HG02571 (cell line): ENCODE results near the gene HLA-DPA1.
A peak's percentile ranks its signal among the peaks of the same experiment; 100 is the strongest.
"Not testable (repeated sequence)": the region's sequence is repeated elsewhere in the genome, so short reads cannot be mapped to it uniquely, and the experiment has no call there.

Source experiments
- ATAC-seq: cut with Tn5 transposase; IDR thresholded peaks from one replicate; pipeline ENCODE4 v1.9.1; 2021; ENCODE audit warnings: mild to moderate bottlenecking, moderate library complexity; ENCODE audit not compliant: unreplicated experiment

HLA-DPA1 gene

DNA sequence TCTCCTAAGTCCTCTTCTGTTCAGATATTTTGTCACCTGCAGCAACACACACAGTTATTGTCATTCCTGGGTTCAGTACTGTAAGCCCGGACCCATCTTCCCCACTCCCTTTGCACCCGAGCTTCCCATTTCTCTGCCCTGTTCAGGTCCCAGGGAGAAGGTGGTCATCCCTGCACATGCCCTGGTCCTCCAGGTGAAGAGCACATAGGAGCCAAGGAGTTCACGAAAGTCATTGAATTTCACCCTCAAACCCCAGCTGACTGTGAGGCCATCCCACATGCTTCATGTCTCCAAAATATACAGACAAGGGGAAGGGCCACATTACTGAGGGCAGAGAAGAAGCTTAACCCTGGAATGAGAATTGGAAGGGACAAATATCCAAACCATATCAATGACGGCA, 8.1 kb downstream of the HLA-DPA1 start:
- no peak for ATAC-seq

DNA sequence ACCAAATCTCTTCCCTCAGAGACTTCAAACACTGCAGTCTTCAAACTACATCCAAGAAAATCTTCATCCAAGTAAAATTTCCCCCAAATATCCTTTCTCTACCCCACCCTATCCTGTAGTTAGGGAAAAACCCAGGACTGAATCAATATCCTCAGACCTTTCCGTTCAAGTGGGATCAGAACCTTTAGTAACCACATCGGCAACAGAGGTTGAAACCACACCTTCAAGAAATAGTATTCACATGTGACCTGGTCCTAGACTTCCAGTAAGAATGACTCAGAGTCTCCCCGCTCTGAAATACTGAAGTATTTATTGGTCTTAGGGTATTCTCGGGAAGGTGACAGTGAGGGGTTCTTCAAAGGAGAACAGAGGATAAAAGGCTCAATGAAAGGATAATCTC, 8.7 kb downstream of the HLA-DPA1 start:
- no peak for ATAC-seq

DNA sequence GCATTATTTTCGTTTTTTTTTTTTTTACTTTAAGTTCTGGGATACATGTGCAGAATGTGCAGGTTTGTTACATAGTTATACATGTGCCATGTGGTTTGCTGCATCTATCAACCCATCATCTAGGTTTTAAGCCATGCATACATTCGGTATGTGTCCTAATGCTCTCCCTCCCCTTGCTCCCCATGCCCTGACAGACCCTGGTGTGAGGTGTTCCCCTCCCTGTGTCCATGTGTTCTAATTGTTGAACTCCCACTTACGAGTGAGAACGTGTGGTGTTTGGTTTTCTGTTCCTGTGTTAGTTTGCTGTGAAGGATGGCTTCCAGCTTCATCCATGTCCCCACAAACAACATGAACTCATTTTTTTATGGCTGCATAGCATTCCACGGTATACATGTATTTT, 10.0 kb downstream of the HLA-DPA1 start:
- ATAC-seq, result not testable (repeated sequence)

DNA sequence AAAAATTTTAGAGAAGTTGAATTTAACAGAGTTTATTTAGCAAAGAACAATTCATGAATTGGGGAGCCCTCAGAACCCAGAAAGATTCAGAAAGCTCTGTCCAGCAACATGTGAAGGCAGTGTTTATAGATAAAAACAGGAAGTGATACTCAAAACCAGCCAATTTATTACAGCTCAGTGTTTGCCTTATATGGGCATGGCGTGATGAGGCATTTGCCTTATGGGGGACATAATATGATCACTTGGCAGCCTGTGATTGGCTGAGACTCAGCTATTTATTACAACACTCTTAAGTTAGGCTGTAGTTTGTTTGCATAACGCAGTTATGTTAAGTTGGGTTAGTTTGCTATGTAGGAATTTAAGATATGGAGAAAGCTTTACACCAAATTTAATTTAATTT, 11.5 kb downstream of the HLA-DPA1 start:
- no peak for ATAC-seq

DNA sequence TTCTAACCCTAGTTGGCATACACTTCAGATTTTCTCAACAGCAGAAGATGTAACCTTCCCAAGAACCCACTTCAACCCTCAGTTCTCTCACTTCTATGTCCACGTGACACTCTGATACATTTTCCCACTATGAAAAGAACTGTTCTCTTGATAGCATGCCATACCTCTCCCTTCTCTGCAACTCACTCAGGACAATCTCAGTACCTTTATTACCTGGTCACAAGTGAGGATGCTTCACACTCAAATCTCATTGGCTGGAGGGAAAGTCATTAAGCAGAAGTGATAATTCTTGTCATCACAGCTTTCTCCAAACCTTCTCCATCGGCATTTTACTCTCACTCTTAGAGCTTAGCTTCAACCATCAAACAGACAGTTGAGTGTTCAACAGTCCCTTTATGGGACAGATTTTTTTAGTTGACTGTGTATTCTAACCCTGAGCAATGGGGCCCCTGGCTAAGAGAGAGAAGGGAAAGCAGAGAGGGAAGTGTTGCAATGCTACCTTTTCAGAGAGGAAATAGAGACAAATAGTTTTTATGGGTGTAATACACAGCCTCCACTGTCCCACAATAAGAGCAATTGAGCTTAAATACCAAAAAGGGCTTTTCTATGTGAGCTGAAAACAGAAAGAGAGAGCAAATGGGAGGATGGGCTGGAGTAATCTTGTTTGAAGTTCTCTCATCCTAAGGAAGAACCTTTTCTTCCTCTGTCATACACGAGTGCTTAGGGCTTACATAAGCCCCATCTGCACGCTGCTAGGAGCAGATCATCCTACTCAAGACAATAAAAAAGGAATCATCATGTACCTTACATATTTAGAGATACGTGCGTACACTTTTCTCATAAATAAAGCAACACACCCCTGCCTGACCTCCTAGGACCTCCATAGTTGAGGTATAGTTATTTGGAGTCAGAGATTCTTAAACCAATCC, 16.0 kb downstream of the HLA-DPA1 start:
- no peak for ATAC-seq

DNA sequence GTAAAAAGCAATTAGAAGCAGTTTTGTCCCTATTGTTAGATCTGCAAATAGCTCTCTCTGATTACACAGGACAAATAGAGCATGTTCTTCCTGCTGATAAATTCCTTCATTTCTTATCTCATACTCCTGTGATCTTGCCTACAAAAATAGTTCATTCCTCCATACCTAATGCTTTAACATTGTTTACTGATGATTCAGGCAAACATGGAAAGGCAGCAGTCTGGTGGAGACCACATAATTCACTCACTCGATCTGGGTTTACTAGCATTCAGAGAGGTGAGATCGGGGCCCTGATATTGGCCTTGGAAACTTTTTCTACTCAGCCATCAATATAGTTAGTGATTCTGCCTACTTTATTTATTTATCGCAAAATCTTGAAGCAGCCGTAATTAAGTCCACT, 20.2 kb downstream of the HLA-DPA1 start:
- no peak for ATAC-seq

DNA sequence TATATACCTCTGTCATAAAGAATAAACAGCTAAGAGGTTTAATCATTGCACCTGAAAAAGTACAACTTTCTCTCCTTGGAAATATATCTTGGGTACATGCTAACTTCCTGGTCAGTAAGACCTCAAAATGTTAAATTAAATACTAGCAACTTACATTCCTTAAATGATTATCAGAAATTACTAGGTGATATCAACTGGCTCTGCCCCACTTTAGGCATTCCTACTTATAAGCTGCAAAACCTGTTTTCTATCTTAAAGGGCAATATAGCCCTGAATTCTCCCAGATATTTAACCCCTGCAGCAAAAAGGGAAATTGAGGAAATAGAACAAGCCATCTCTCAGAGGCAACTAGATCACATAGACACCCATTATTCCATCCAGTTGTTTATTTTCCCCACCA, 20.8 kb downstream of the HLA-DPA1 start:
- no peak for ATAC-seq

DNA sequence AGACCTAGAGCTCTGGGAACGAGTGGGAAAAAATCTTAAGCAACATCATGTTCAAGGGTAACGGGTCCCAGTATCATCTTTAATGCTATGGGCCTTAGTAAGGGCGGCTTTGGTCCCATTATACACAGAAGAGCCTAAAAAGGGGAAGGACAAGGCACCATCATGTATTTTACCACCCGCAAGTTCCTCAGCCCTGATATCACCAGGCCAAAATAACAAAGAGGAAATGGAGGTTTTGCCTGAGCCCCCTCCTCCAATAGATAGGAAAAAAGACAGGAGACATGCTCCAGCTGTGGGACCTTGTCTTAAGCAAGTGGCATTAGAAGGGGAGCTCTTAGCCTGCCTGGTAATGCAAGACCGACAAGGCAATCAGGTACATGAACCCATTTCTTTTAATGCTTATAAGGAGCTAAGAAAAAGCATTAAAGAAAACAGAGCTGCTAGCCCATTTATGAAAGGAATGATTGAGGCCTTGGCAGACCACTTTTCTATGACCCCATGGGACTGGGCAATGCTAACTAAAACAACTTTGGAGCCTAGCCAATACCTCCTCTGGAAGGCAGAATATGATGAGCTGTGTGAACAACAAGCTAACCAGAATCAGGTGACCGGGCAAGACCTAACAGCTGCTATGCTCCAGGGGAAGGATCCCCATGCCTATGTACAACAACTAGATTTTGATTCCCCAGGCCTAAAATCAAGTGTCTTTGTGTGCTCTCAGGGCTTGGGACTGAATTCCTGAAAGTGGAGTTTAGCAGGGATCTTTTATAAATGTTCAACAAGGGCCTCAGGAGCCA, 23.2 kb downstream of the HLA-DPA1 start:
- no peak for ATAC-seq

DNA sequence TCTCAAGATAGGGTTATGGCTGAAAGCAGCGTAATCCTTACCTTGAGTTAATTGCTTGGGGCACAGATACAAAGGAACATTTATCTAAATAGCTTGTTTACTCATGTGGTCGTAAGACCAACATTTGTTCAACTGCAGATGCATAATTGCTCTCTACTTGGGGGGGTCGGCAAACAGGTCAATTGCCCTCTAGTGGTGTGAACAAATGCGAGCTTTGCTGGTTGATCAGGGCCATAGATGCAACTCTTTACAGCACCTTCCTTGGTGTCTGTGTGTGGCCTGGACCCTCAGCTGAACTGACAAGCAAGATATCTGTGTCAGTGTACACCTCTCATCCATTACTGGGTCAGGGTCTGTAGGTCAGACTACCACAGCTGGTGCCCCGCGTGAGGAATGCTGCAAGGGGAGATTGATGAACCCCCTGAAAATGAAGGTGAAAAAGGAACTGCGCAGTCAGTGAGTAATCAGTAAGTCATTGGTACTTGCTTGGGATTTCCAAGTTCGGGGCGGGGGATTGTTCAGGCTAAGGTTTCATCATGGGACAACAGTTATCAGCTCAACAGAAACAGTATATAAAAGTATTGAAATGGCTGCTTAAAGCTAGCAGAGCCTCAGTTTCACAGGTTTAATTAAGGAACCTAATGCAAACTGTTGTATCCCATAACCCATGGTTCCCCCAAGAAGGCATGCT, 24.0 kb downstream of the HLA-DPA1 start:
- no peak for ATAC-seq

DNA sequence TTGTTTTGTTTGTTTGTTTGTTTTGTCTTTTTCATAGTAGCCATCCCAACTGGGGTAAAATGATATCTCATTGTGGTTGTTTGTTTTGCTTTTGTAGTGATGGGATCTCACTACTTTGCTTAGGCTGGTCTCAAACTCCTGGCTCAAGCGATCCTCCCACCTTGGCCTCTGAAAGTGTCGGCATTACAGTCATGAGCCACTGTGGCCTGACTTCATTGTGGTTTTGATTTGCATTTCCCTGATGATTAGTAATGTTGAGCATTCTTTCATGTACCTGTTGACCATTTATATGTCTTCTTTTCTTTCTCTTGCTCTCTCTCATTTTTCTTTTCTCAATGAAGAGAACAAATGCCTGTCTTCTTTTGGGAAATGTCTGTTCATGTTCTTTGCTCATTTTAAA, 33.3 kb downstream of the HLA-DPA1 start:
- no peak for ATAC-seq

DNA sequence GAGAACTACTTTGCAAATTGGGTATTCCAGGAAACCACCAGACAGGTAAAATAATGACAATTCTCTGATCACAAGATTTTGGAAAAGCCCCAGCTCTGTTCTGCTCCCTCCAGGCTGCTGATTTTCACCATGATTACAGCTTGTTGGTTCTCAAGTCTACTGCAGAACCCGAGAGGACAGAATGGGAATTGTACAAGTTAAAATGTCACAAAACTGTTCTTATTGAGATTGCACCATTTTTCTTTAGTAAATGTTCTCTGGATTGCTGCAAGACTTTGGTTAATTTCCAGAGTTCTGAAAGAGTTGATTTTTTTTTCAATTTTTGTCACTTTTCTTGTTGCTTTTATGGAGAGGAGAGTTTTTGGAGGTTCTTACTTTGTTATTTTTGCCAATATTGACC, 36.9 kb downstream of the HLA-DPA1 start:
- ATAC-seq, result no peak

DNA sequence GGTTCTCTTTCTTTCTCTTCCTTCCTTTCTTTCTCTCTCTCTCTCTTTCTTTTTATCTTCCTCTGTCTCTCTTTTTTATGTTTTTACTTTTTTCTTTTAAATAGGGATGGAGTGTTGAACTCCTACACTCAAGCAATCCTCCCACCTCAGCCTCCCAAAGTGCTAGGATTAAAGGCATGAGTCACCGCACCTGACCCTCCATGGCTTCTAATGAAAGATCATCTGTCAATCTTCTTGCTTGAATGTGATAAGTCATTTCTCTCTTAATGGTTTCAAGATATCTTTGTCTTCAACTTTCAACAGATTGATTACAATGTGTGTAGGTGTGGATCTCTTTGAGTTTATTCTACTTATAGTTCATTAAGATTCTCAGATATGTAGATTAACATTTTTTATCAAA, 38.9 kb downstream of the HLA-DPA1 start:
- no peak for ATAC-seq

DNA sequence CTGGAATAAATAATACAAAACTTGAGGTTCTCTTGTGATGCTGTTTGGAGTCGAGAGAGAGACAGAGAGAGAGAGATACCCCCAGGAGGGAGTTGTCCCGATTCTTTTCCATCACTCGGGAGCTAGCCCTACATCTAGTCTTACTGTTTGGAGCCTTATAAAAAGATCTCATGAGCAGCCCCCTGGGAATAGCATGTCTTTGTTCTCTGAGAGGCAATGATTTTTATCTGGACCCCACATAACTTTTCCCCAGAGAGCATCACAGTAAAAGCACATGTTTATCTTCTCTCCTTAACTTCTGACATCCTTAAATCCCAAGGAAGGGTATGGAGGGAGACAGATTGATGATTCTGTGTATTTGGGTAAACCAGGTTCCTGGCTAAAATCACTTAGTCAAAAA, 43.2 kb downstream of the HLA-DPA1 start:
- ATAC-seq, result no peak

DNA sequence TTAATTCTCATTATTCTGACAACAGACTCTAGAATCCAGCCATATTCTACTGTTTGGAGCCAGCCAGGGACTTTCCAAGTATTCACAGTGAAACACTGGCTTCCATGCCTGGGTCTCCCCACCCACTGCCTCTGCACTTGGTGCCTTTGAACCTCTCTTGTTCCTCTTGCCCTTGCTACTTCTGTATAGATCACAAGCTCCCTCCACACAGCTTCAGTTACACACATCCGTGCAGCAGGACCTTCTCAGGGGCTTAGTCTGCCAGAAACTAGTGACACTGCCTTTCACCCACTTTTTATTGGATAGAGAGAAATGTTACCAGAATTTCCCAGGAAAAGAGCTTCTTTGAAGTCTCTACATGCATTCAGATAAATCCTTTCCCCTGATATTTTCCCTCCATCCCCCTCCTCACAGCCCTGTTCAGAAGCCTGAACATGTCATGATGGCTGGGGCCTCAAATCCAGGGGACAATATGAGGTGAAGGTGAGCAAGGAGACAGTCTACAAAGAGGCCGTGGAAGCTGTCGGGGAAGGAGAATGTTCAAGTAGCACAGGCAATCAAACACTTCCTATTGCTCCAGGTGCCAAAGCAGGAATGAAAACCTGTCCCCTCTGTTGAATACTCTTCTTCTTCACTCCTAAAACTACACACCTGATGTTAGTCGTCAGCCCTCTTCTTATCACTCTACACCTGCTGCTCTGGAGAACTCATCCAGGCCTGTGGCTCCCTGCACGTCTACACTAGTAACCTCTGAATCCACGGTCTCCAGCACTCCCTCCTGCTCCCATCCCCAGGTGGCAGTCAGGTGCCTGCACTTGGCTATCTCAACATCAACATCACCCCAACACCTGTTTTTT, 43.9 kb downstream of the HLA-DPA1 start:
- ATAC-seq, result peak; percentile 81

DNA sequence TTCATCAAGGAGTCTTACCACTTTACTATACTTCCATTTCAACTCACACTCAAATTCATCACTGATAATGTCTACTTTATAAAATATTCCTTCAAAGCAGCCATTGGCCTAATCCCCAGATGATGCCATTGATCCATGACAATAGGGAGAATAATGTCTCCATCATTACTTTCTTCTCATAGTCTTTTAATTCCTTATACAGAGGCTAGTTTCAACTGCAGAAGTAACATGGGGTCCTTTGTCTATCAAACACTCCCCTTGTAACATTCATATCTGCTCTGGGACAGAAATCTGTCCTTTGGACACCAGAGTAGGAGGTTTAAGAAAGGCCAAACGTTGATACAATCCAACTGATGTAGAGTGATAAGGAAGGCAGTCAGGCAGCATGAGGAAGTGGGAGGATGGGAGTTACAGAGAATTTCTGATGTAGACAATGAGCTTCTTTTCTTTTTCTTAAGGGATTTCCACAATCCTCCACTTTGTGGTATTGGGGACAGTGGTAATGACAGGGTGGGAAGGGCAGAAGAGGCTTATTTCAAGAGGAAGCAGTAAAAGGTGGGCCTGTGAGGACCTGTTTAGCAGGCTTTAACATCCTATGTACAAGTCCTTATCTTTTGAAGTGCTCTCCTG, 45.1 kb downstream of the HLA-DPA1 start:
- no peak for ATAC-seq

DNA sequence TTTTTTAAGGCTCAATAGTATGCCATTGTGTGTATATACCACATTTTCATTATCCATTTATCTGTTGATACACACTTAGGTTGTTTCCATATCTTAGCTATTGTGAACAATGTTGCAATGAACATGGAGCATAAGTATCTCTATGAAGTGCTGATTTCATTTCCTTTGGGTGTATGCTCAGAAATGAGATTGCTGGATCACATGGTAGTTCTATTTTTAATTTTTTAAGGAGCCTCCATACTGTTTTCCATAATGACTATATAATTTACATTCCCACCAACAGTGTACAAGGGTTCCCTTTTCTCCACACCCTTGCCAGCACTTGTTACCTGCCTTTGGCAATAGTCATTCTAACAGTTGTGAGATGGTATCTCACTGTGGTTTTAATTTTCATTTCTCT, 48.9 kb downstream of the HLA-DPA1 start:
- no peak for ATAC-seq

DNA sequence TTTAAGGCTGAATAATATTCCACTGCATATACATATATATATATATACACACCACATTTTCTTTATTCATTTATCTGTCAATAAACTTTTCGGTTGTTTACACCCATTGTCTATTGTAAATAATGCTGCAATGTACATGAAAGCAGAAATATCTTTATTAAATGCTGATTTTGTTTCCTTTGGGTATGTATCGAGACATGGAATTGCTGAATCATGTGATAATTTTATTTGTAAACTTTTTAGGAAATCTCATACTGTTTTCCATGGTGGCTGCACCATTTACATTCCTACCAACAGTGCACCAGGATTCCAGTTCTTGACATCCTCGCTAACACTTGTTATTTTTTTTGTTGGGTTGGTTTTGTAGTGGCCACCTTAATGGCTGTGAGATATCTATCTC, 49.9 kb downstream of the HLA-DPA1 start:
- ATAC-seq, result no peak

DNA sequence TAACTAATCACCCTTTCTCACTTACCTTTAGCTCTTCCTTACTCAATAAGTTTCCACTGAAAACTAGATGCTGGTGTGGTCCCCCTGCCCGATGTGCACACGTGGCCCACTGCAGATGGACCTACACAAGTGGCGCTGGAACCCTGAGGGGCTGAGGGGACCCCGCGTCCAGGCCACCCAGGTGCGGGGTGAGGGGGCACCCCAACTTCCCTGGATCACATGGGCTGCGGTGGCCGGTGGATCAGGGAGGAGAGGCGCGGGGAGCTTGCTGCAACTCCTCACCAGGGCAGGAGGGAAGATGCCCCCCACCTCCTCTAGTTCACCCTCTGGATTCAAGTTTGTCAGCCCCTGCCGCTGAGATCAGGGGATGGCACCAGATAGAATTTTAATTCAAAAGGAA, 51.5 kb downstream of the HLA-DPA1 start:
- ATAC-seq, result no peak

DNA sequence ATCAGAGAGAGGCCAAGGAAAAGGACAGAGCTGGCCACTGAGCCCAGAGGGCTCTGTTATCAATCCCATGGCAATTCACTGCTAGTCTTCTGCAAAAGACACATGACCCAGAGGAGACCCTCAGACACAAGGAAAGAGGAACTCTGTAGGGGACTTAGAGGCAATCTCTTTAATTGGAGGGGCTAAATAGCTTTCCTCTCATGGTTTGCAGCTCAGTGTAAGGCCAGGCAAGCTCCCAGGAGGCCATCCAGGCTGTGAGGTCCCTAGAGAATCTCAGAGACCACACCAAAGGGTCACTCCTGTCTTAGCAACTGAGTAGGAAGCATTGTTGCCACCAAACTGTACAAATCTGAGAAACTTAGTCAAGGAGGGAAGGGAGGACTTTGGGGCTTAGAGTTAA, 54.1 kb downstream of the HLA-DPA1 start:
- ATAC-seq, result no peak

DNA sequence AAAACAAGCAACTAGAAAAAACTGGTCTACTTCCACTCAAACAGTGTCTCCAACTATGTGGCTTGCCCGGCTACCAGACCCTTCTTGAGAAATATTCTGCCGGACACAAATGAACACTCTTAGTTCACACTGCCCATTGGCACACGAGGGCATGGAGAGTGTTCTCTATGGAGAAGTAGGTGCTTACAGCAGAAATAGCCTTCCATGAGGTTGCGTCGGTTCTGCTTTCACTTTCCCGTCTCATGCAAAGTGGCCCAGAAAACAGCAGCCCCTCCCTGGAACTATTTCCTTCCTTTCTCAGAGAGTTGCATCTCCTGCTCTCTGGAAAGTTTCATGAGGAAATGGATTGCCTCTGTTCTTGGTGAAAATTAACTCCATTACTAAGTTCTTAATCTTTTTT, 54.5 kb downstream of the HLA-DPA1 start:
- ATAC-seq, result no peak
